ENCODE measurements around the gene SLC9A3. TPM values are rescaled to one million over a fixed set of nuclear protein-coding genes. Genes with fewer than 3 reads are reported as not detected.

The SLC9A3 gene
- total RNA-seq, 6 experiments from 2014 or later: 0.63 to 1.00 (median 0.74) TPM

DNA sequence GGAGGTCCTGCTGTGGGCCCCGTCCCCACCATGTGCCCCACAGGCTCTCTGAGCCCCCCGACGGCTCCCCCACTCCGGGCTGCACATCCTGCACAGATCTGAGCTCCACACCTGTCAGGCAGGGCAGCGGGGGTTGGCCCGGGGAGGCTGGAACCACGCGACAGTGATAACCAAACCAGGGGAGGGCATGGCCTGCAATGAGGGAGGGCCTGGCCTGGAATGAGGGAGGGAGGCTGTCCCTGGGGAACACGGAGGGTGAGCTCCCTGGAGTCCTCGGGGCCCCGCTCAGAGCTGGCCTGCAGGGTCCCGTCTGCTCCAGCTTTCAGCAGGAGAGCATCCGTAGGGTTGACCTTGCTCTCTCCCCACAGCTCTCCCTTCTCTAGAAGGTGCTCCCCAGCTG, 30.5 kb downstream of the SLC9A3 start:
- no peak overlapping the region for H3K4me3 Mint-ChIP-seq
- DNase-seq: no peak
- no peaks in the 10 kb centered on the region for H3K36me3 Mint-ChIP-seq (ENCODE audit: low read depth)
- no peaks in the 10 kb centered on the region for H3K9me3 Mint-ChIP-seq
- TF ChIP-seq, protein P1, sequence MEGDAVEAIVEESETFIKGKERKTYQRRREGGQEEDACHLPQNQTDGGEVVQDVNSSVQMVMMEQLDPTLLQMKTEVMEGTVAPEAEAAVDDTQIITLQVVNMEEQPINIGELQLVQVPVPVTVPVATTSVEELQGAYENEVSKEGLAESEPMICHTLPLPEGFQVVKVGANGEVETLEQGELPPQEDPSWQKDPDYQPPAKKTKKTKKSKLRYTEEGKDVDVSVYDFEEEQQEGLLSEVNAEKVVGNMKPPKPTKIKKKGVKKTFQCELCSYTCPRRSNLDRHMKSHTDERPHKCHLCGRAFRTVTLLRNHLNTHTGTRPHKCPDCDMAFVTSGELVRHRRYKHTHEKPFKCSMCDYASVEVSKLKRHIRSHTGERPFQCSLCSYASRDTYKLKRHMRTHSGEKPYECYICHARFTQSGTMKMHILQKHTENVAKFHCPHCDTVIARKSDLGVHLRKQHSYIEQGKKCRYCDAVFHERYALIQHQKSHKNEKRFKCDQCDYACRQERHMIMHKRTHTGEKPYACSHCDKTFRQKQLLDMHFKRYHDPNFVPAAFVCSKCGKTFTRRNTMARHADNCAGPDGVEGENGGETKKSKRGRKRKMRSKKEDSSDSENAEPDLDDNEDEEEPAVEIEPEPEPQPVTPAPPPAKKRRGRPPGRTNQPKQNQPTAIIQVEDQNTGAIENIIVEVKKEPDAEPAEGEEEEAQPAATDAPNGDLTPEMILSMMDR (IDR thresholded peaks at IDR 0.05): no peak
- H3K27ac Mint-ChIP-seq: no peak overlapping the region
- peaks cover 21% of the 10 kb centered on the region for H3K27me3 Mint-ChIP-seq (ENCODE audit: insufficient read depth)
- no peaks in the 10 kb centered on the region for H3K4me1 Mint-ChIP-seq (ENCODE audit: low read depth)

DNA sequence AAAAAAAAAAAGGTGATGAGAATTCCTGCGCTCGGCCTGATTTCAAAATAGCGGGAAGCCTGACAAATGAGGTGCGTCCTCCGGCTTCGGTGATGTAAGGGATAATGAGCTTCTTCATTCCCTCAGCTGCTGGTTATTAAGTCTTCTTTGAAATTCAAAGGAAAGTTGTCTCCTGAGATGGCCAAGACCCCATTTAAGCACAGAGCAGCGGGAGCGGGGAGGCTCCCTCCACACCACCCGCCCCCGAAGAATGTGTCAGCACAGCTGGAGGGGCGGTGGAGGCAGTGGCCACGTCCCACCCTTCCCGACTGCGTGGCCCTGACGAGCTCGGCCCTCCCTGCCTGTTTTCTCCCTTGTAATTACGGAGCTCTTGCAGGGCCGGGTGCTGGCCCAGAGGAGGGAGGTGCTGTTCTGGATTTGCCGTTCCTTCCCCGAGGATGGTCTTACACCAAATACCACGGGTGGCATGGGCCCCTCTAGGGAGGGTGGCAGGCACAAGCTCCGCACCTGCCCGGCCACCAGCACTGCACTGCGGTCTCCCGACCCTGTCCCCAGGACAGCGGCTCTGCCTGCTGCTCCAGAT, 31.0 kb downstream of the SLC9A3 start:
- H3K36me3 Mint-ChIP-seq (ENCODE audit: low read depth): no peaks in the 10 kb centered on the region
- H3K4me3 Mint-ChIP-seq: no peak overlapping the region
- H3K27ac Mint-ChIP-seq: no peak overlapping the region
- no peaks in the 10 kb centered on the region for H3K4me1 Mint-ChIP-seq (ENCODE audit: low read depth)
- DNase-seq: no peak
- peaks cover 20% of the 10 kb centered on the region for H3K27me3 Mint-ChIP-seq (ENCODE audit: insufficient read depth)
- TF ChIP-seq, protein P1 (IDR thresholded peaks at IDR 0.05): no peak
- H3K9me3 Mint-ChIP-seq: no peaks in the 10 kb centered on the region

DNA sequence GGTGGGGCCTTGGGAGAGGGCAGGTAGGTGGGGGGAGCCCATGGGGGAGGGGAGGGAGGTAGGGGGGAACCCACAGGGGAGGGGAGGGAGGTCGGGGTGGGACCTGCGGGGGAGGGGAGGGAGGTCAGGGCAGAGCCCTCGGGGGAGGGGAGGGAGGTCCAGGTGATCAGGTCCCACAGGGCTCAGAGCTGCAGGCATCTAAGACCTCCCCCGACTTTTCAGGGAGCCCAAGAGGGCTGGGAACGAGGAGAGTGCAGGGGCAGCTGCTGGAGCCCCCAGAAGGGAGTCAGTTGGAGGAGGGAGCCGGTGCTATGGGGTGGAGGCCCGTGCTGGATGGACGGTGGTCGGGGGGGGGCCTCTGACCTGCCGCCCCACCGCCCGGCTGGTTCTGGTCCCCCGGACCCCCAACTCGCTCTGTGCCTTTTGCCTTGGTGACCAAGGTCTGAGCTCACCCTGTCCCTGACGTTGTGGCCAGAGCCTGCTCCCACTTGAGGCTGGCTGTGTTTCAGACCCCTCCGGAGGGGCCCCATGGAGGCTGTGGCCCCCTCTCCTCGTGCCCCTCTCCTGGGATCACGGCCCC, 31.8 kb downstream of the SLC9A3 start:
- Mint-ChIP-seq H3K4me3 (no peak overlapping the region), H3K9me3 (no peaks in the 10 kb centered on the region), H3K27me3 (ENCODE audit: insufficient read depth) (peaks cover 19% of the 10 kb centered on the region), H3K4me1 (ENCODE audit: low read depth) (no peaks in the 10 kb centered on the region), H3K27ac (no peak overlapping the region), H3K36me3 (ENCODE audit: low read depth) (no peaks in the 10 kb centered on the region)
- no peak for DNase-seq
- TF ChIP-seq, protein P1 (IDR thresholded peaks at IDR 0.05): no peak

DNA sequence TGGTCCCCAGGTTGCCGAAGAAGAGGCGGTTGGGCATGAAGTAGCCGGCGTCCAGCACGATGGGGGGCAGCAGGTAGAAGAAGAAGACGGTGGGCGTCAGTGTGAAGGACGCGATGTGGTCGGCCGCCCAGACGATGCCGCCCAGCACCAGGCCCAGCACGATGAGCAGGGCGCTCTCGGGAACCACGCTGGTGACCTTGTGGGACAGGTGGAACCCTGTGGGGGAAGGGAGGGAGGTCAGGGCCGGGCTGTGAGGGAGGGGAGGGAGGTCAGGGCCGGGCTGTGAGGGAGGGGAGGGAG, 32.4 kb downstream of the SLC9A3 start:
- no peak overlapping the region for H3K27ac Mint-ChIP-seq
- H3K4me1 Mint-ChIP-seq (ENCODE audit: low read depth): no peaks in the 10 kb centered on the region
- H3K27me3 Mint-ChIP-seq (ENCODE audit: insufficient read depth): peaks cover 15% of the 10 kb centered on the region
- no peak overlapping the region; the same call in 1 of the 2 replicates for H3K4me3 Mint-ChIP-seq
- no peak for DNase-seq
- H3K9me3 Mint-ChIP-seq: no peaks in the 10 kb centered on the region
- H3K36me3 Mint-ChIP-seq (ENCODE audit: low read depth): no peaks in the 10 kb centered on the region
- TF ChIP-seq, protein P1 (IDR thresholded peaks at IDR 0.05): no peak

DNA sequence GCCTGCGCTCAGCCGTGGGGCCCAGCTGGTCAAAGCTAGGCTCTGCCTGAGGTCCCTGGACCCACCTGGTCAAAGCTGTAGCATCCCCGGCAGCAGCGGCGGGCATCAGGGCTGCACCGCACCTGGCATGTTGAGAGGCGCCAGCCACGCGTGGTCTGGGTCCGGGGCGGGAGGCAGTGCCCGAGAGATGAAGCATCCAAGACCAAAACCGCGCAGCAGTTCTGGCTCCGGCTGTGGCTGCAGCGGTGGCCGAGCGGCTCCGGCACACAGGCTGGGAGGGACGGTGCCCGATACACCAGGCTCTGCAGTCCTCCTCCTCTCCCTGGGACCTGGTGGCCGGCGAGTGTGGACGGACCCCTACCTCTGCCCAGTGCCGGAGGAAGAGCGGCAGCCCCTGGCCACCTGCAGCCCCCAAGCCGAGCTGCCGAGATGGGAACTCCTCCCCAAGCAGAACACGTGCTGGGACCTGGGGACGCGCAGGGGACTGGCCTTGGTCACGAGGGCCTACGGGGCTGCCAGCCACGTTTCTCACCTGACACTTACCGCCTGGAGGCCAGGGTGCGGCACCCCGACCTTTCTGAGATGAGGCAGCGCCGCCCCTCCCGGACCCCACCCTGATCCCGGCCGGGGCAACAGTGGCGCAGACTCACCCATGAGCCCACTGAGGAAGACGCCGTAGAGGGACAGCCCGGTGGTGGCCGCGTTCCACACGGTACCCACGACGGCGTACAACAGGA, 33.0 kb downstream of the SLC9A3 start:
- Mint-ChIP-seq H3K27me3 (ENCODE audit: insufficient read depth) (peaks cover 15% of the 10 kb centered on the region), H3K27ac (no peak overlapping the region), H3K4me1 (ENCODE audit: low read depth) (no peaks in the 10 kb centered on the region), H3K9me3 (no peaks in the 10 kb centered on the region), H3K4me3 (no peak overlapping the region; the same call in 1 of the 2 replicates), H3K36me3 (ENCODE audit: low read depth) (no peaks in the 10 kb centered on the region)
- no peak for DNase-seq
- TF ChIP-seq, protein P1 (IDR thresholded peaks at IDR 0.05): no peak
